ENCODE data around the gene MTHFD1L. TPM values are rescaled to one million over a fixed set of nuclear protein-coding genes. Genes with fewer than 3 reads are reported as not detected.

The MTHFD1L gene
- total and polyA plus RNA-seq, 2 of the 4 experiments (the other 2 are of a cell fraction), result 43.5 to 53.2 TPM

DNA sequence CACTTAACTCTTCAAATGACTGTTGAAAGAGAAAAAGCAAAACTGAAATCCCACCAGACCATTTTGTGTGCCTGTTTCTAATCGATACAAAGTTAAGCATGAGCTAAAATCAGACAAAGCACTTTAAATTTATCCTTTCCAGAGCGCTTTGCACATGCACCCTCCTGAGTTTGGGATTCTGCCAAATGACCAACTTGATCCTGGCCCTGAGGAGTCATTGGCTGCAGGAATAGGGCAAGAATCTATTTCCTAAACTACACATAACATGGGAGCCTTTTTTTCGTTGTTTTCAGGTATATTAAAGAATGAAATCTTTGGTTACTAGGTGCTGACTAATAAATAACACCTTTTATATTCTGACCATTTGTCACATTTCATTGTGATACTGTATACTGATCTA, 23.8 kb upstream of the MTHFD1L start:
- Histone ChIP-seq H3K56ac (ENCODE audit: extremely low read depth, insufficient read depth, low read length) (no peak overlapping the region), H4K8ac (ENCODE audit: low read depth in 2 of 2, low read length in 2 of 2) (no peak overlapping the region), H2AK9ac (replicated peaks; ENCODE audit: low read depth, low read length, poor library complexity) (no peak overlapping the region), H3K79me1 (ENCODE audit: low read depth in 1 of 2, low read length in 2 of 2) (peaks cover 25 to 31% of the 10 kb centered on the region in 2 experiments), H3K36me3 (ENCODE audit: control insufficient read depth, insufficient read depth, low read length) (peaks cover 7% of the 10 kb centered on the region), H4K5ac (ENCODE audit: low read depth, low read length) (no peak overlapping the region), H3K4ac (ENCODE audit: low read depth, low read length) (no peak overlapping the region), H2BK120ac (ENCODE audit: low read depth, low read length) (no peak overlapping the region), H3K23ac (ENCODE audit: low read depth, low read length) (no peak overlapping the region), H3K9me3 (ENCODE audit: control insufficient read depth, insufficient read depth, low read length) (no peaks in the 10 kb centered on the region), H2BK20ac (ENCODE audit: low read depth, low read length) (no peak overlapping the region), H3K27me3 (ENCODE audit: control insufficient read depth, insufficient read depth, low read length) (no peaks in the 10 kb centered on the region), H3K4me3 (ENCODE audit: insufficient read depth, low read depth, low read length) (no peak overlapping the region), H2BK5ac (ENCODE audit: low read depth, low read length, poor library complexity, severe bottlenecking) (no peak overlapping the region), H3K18ac (ENCODE audit: low read depth, low read length) (no peak overlapping the region), H3K27ac (ENCODE audit: insufficient read depth, low read length) (no peak overlapping the region), H3K4me2 (ENCODE audit: low read depth, low read length) (no peak overlapping the region), H3K9ac (ENCODE audit: low read depth, low read length) (no peak overlapping the region), H4K91ac (ENCODE audit: insufficient read depth, low read depth, low read length) (no peak overlapping the region), H4K20me1 (ENCODE audit: insufficient read depth, low read length) (0 out of 2 replicates have a peak, but pooled peaks cover 3% of the 10 kb centered on the region), H3K9me1 (ENCODE audit: insufficient read depth, low read length) (peaks cover 3% of the 10 kb centered on the region; the same call in 1 of the 2 replicates), H2BK15ac (ENCODE audit: low read depth, low read length) (no peak overlapping the region), H2AK5ac (ENCODE audit: low read depth, low read length) (no peak overlapping the region), H3K4me1 (ENCODE audit: control insufficient read depth, insufficient read depth, low read length) (no peaks in the 10 kb centered on the region), H2AFZ (replicated peaks; ENCODE audit: low read length, poor library complexity) (no peak overlapping the region), H3K14ac (replicated peaks; ENCODE audit: low read depth, low read length) (no peak overlapping the region)
- ChIA-PET POLR2A (ENCODE audit: unreplicated experiment) (no interaction called here), CTCF (no interaction called here)
- TF ChIP-seq CEBPB (IDR thresholded peaks at IDR 0.05; ENCODE audit: low read depth, low read length) (no peak), USF2 (IDR thresholded peaks at IDR 0.05; ENCODE audit: low read depth, low read length) (no peak), FOS (IDR thresholded peaks at IDR 0.05; ENCODE audit: low read depth, low read length) (no peak), MXI1 (IDR thresholded peaks at IDR 0.05; ENCODE audit: borderline replicate concordance, low read depth, low read length) (no peak), CTCF (conservative IDR thresholded peaks at IDR 0.05; ENCODE audit: low read depth, low read length) (no peak), ELK1 (IDR thresholded peaks at IDR 0.05; ENCODE audit: borderline replicate concordance, low read depth, low read length) (no peak), MAFK (IDR thresholded peaks at IDR 0.05; ENCODE audit: low read depth, low read length) (no peak), RFX5 (IDR thresholded peaks at IDR 0.05; ENCODE audit: low read depth, low read length) (no peak)
- no peak for DNase-seq
- BruUV-seq (replicated peaks), result no TSS peak
- in situ Hi-C loops (cut with MboI; ENCODE audit: low sequenced_read_pairs), result no loop called here
- dilution Hi-C loops (cut with HindIII; ENCODE audit: low sequenced_read_pairs, unreplicated experiment), result no loop called here
- ATAC-seq (ENCODE audit: low read depth), result no peak
- intact Hi-C loops (cut with micrococcal nuclease), result no loop called here
- WGBS, 2 experiments (ENCODE audit: extremely low coverage in 2 of 2, insufficient read length in 1 of 2), result no CpG with 5 or more reads among the region's 3 CpGs
